Glomerular visceral epithelial cell (primary cell): ENCODE data around the gene FOLR2.
A peak's percentile ranks its signal among the peaks of the same experiment; 100 is the strongest.

ENCODE experiments used
- DNase-seq: peaks from one replicate; pipeline ENCODE4 v3.0.0-alpha.2; 2016; ENCODE audit errors: extremely low spot score

Gene FOLR2

DNA sequence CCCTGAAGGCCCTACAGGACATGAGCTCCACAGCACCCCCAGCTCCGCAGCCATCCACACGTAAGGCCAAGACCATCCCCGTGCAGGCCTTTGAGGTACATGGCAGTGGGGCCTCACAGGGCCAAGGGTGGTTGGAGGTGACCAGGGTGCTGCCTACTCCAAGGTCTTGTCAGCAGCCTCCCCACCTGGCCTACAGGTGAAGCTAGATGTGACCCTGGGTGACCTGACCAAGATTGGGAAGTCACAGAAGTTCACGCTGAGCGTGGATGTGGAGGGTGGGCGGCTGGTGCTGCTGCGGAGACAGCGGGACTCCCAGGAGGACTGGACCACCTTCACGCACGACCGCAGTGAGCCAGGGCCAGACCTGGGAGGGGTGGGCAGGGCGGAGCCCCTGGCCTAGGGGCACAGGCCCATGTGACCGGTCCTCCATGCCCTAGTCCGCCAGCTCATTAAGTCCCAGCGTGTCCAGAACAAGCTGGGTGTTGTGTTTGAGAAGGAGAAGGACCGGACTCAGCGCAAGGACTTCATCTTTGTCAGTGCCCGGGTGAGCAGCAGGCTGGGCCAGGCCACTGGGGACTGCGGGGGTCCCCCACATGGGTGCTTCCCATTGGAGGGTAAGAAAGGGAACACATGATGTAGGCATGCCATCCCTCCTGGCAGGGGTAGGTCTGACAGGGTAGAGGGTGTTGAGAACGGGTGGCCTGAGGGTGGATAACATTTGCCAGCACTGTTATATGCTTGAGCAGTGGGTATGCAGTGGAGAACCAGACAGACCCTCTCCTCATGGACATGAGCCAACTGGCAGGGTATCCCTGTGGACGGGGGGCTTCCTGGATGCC is 13.6 kb downstream of the FOLR2 start:
- DNase-seq = no peak

DNA sequence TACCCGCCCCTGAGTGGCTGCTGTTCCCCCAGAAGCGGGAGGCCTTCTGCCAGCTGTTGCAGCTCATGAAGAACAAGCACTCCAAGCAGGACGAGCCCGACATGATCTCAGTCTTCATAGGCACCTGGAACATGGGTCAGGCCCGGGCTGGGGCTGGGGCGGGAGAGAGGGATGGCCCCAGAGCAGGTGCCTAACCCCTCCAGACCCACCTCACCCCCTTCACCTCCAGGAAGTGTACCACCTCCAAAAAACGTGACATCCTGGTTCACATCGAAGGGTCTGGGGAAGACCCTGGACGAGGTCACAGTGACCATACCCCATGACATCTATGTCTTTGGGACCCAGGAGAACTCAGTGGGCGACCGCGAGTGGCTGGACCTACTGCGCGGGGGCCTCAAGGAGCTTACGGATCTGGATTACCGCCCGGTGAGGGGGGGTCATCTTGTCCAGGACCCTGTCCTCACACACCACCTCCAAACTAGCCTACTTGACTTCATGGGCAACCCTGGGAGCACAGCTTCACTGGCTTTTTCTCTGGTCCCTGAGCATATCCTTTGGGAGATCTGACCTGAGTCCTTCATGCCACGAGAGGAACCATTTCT is 14.3 kb downstream of the FOLR2 start:
- DNase-seq = no peak

DNA sequence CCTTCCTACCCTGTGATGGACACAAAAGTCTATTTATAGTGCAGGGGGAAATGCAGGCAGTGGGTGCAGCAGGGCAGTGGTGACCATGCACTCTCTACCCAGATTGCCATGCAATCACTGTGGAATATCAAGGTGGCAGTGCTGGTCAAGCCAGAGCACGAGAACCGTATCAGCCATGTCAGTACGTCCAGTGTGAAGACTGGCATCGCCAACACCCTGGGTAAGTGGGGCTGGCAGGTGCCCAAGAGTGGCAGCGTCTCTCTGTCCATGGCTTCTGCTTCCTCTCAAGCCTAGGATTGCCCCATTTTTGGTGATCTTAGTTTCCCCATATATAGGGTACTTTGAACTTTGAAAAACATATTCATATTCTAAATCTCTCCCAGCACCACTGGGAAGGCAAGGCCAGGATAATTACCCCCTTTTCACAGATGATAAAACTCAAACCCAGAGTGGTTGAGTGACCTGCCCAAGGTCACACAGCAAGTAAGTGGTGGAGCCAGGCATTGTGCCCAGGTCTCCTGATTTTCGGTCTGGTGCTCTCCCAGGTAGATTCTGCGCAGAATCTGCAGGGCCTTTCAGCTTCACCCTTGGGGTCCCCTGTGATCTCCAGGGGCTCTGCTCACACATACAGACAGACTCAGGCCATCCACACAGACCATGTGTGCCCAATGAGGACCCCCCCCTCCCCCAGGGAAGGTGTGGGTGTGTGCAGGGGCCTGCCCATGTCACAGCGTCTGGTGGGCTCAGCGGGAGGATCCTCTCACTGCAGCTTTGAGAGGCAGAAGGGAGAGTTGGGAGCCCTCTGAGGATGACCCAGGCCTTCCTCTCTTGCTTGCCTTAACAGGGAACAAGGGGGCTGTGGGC is 15.0 kb downstream of the FOLR2 start:
- no peak for DNase-seq

DNA sequence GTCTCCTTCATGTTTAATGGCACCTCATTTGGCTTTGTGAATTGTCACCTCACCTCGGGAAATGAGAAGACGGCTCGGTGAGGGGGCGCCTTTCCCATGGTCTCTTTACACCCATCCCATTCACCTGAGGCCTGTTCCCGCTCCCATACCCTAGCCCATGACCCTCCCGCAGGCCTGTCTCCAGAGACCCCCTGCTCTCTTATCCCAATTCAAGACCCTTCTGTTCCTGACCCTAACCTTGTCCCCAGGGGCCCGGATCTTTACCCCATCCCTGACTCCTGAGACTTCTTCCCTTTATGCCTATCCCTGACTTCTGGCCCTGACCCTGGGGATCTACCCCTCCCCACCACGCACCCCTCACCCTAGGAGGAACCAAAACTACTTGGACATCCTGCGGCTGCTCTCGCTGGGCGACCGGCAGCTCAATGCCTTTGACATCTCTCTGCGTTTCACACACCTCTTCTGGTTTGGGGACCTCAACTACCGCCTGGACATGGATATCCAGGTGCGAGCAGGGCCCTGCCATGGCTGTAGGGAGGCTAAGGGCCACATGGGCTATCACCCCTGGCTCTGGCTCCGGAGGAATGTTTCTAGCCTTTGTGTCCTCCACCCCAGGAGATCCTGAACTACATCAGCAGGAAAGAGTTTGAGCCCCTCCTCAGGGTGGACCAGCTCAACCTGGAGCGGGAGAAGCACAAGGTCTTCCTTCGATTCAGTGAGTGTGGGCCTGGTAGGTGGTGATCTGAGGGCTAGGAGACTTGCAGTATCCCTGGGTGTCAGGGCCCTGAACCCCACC is 15.9 kb downstream of the FOLR2 start:
- DNase-seq = no peak

DNA sequence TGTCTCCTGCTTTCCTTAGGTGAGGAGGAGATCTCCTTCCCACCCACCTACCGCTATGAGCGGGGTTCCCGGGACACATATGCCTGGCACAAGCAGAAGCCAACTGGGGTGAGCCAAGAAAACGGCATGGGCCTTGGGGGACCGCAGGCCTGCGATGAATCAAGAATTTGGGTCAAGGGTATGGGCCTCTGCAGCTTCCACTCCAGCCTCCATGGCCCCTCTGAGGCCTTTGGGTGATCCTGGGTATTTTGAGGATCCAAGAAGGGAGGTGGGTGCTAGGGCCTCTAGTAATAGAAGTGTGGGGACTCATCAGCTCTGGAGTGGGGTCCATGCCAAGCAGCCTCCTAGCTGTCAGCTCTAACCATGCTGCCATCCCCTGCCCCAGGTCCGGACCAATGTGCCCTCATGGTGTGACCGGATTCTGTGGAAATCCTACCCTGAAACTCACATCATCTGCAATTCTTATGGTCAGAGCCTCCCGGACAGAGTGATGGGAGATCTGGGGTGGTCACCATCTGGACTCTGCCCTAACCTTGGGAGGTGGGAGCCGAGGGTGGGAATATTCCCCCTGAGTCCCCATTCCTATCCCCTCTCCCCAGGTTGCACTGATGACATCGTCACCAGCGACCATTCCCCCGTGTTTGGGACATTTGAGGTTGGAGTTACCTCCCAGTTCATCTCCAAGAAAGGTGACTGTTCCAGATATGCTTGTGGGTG is 16.6 kb downstream of the FOLR2 start:
- DNase-seq = no peak

DNA sequence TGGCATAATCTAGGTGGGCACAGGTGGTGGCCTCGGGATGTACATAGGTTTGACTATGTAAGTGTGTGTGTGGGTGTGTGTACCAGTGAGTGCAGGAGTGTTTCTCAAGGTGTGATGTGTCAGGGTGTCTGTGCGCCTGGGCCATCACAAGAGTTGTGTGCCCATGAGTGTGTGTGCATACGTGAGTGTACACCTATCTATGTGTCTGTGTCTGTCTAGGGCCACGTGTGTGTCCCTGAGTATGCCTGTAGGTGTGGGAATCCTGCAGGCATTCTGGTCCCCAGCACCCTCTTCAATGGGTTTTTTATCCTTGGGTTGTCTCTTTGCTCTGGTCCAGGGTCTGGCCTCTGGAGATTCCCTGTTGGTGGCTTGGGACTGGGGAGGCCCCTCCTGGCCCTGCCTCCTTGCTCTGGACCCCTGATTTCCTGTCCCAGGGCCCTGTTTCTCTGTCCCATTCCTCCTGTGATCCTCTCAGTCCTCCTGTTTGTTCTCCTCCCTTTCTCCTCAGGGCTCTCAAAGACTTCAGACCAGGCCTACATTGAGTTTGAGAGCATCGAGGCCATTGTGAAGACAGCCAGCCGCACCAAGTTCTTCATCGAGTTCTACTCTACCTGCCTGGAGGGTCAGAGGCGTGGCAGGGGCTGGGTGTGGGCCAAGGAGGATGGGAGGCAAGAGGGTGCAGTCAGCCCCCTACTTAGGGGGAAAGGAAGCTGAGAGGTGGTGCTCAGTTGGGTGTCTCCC is 17.3 kb downstream of the FOLR2 start:
- no peak for DNase-seq

DNA sequence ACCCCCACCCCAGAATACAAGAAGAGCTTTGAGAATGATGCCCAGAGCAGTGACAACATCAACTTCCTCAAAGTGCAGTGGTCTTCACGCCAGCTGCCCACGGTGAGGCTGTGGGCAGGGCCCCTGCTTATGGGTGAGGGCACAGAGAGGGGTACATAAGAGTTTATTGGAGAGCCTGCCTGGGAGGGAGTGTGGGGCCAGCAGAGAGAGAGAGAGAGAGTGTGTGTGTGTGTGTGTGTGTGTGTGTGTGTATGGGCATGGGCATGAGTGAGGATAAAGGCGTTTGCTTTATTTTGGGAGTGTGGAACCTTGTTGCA is 17.9 kb downstream of the FOLR2 start:
- no peak for DNase-seq

DNA sequence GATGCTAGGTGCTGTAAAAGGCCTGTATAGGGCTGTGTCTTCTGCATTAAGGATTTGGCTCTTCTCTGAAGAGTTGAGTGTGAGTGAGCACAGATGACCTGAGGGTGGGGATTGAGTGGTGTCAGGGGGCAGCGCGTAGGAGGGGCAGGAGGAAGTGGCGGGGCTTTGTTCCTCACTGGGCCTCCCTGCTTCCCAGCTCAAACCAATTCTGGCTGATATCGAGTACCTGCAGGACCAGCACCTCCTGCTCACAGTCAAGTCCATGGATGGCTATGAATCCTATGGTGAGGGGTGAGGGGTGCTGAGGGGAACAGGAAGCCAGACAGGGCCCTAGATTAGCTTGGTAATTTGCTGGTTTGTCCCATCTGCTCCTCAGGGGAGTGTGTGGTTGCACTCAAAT is 18.3 kb downstream of the FOLR2 start:
- DNase-seq = no peak

DNA sequence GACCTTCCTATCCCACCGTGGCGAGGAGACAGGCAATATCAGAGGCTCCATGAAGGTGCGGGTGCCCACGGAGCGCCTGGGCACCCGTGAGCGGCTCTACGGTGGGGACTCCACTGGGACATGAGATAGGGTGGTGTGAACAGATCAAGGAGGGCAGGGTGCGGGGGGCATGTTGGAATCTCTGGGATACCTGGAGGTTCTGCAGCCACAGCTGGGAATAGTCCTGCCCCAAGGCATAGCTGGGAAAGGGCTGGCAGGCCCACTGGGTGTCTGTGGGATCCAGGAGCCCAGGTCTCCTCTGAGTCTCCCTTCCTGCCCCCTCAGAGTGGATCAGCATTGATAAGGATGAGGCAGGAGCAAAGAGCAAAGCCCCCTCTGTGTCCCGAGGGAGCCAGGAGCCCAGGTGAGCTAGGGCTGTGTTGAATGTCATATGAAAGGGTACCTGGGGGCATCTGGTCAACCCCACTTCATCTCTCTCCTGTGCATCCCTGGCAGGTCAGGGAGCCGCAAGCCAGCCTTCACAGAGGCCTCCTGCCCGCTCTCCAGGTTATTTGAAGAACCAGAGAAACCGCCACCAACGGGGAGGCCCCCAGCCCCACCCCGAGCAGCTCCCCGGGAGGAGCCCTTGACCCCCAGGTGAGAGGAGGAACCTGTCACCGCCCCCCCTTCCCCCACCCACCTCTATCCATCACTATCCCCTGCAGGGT is 18.9 kb downstream of the FOLR2 start:
- DNase-seq = no peak

DNA sequence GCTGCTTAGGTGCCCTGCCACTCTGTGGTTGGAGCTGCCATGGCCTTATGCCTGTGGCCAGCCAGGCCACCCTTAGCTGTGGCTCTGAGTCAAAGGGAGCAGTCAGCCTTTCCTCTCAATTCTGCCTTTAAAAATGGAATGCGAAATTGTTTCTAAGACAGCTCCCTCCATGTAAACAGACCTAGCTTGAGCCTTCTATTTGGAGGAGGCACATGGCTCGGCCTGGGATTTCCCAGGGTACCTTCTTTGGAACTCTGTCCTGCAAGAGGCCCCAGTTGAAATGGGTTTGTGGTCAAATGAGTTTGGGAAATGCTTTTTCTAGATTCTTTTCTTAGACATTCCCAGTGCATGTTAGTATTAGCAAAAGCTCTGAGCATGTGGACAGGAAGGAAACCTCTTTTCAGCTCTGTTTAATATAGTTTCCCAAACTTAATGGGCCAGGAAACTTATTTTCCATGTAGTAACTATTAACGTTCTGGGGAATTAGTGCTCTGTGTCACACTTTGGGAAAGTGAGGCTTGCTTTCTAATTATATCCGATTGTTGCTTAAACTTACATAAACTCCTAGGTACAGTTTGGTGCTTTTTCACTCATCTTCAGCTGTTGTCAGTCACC is 19.6 kb downstream of the FOLR2 start:
- no peak for DNase-seq

DNA sequence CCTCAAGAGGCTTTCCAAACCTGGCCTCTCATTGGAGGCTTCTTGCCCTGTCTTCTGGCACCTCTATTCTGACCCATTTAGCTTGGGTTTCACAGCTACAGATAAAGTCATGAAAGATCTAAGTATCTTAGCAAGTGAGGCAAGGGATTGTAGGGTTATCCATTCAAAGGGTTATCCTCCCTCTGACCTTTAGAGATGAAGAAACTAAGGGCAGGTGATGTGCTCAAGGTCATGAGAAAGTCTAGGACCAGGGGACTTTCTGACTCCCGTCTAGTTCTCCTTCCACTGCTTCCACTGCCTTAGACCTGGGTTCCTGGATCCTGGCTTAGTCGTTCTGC is 20.1 kb downstream of the FOLR2 start:
- no peak for DNase-seq

DNA sequence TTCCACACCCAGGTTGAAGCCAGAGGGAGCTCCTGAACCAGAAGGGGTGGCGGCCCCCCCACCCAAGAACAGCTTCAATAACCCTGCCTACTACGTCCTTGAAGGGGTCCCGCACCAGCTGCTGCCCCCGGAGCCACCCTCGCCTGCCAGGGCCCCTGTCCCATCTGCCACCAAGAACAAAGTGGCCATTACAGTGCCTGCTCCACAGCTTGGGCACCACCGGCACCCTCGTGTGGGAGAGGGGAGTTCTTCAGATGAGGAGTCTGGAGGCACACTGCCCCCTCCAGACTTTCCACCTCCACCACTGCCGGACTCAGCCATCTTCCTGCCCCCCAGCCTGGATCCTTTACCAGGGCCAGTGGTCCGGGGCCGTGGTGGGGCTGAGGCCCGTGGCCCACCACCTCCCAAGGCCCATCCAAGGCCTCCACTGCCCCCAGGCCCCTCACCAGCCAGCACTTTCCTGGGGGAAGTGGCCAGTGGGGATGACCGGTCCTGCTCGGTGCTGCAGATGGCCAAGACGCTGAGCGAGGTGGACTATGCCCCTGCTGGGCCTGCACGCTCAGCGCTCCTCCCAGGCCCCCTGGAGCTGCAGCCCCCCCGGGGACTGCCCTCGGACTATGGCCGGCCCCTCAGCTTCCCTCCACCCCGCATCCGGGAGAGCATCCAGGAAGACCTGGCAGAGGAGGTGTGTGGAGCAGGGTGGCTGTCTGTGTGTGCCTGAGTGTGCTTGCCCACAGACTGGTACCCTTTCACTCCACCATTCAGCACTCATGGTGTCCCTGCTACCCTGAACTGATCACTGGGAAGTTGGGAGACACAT is 20.7 kb downstream of the FOLR2 start:
- no peak for DNase-seq

DNA sequence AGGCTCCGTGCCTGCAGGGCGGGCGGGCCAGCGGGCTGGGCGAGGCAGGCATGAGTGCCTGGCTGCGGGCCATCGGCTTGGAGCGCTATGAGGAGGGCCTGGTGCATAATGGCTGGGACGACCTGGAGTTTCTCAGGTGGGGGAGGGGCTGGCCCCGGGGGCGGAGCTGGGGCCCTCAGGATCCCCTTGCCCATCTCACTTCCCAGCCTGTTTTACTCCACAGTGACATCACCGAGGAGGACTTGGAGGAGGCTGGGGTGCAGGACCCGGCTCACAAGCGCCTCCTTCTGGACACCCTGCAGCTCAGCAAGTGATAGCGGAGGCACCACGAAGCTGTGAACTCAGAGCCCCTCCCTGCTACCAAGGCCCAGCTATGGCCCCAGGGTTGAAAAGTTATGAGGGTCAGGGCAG is 21.5 kb downstream of the FOLR2 start:
- DNase-seq = peak; percentile 25

DNA sequence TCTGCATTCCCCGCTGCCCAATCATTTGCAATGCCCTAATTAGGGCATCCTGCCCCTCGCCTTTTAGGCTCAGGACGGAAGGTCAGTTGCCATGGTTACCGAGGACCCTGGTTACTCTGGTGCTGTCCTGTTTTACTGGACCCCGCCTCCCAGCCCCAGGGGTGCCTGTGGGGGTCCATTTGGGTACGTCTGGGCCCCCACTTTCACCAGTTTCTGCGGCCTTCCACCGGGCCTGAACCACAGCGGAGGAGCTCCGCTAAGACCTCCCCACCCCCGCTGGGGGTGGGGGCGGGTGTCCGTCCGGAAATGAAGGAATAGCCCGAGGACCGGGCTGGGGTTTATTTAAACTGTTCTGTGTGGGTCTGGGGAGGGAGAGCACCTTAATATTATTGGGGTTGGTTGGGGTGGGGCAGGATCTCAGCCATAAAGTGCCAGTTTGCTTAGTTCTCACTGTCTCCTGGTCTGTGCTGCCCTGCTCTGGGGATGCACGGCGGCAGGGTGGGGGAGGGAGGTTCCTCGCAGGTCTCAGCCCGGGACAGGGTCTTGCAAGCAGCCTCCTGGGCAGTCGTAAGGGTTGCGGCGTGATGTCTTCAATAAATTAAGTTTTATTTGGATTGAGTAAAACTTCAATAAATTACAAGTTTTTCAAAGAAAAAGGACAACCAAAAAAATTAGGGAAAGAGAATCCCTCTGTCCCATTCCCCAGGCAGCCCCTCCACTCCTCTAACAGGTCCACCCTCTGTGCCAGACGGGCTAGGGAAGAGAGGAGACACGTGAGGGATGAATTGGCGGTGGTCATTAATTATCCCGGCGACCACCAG is 22.1 kb downstream of the FOLR2 start:
- DNase-seq = no peak

DNA sequence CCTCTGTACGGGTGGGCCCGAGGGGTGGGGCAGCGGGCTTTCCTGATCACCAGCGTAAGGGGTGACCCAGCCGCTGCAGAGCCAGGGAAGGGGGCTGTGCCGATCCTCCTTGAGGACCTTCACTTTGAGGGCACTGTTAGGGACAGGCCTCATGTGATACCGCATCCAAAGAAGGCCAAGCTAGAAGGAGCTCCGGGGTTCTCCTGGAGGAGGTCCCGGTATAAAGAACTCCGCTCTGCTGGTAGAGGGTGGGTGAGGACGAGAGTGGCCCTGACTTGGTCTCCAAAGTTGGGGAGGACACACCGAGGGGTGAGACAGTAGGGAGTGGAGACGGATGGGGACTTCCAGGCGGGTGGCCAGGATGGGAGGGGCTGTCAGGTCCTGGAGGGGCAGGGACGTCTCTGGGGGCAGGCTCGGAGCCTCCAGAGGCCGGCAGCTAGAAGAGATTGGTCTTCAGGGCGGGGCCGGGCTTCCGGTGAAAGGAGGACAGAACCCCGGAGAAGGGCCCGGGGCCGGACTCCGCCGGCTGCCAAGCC is 22.8 kb downstream of the FOLR2 start:
- peak; percentile 41 for DNase-seq

DNA sequence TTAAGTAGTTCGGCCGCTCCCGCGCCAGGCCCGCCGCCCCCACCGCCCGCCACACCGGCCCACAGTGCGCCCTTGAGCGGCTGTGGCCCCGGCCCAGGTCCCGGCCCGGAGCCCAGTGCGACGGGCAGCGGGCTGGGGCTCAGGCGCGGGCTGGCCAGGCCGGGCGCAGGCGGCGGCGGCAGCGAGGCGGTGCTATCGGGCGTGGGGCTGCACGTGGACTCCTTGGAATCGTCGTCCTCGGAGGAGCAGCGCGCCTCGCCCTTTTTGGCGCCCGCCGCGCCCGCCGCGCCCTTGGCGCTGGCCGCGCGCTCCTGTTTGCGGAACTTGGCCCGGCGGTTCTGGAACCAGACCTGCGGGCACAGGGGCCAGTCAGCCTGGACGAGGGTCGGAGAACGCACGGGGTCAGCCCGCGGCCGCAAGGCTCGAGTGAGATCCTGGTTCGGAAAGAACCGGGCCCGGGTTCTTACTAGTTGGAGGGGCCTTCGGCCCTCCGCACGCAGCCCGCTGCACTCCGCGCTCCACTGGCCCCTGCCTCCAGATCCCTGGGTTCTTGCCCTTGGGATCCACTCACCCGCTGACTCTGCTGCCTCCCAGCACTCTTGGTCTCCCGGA is 23.4 kb downstream of the FOLR2 start:
- no peak for DNase-seq
